Pancreas (tissue), 10 donors: Measurements from ENCODE around the gene LMTK2. TPM values are rescaled to one million over a fixed set of nuclear protein-coding genes. Genes with fewer than 3 reads are reported as not detected.
A peak's percentile ranks its signal among the peaks of the same experiment; 100 is the strongest.

ENCODE experiments used
- ATAC-seq, 4 donors: fragments of 200-7000 bp; cut with Tn5 transposase; one replicate each; pipeline versions ENCODE4 v1.8.0 to v1.9.1; 2020; ENCODE audit warnings: mild to moderate bottlenecking in 4 of 4, moderate library complexity in 4 of 4
- DNase-seq, 6 donors: peaks; one replicate each; pipeline ENCODE4 v3.0.0-alpha.2; 2020
- FAIRE-seq: peaks from 2 replicates; lab custom pipeline; 2012; peaks lifted over from hg19 to GRCh38; lab: Jason Lieb, UNC
- H3K27ac ChIP-seq, 4 donors: fragments of 200-600 bp; sonication (generic); 1 replicate in 3 of 4; 2 replicates in 1 of 4; pipeline versions ENCODE4 v1.5.0 to v1.8.0; 2020
- H3K27me3 ChIP-seq, 4 donors: fragments of 200-600 bp; one replicate each; pipeline ENCODE4 v1.8.0; 2021
- H3K36me3 ChIP-seq, 3 donors: fragments of 200-600 bp; sonication (generic) in 1 of 3; one replicate each; pipeline versions ENCODE4 v1.5.0 to v1.8.0; 2020 to 2021
- H3K4me1 ChIP-seq, 3 donors: fragments of 200-600 bp; one replicate each; pipeline ENCODE4 v1.8.0; 2021
- H3K4me3 ChIP-seq, 4 donors: fragments of 200-600 bp; sonication (generic) in 2 of 4; one replicate each; pipeline versions ENCODE4 v1.5.0 to v1.8.0; 2020 to 2021
- H3K9me3 ChIP-seq, 4 donors: fragments of 200-600 bp; one replicate each; pipeline ENCODE4 v1.8.0; 2021
- CTCF ChIP-seq, 4 donors: fragments of 200-600 bp; sonication (generic) in 3 of 4; IDR thresholded peaks; one replicate each; pipeline versions ENCODE4 v1.5.0 to v1.8.0; 2021; ENCODE audit warnings: antibody characterized with exemption in 4 of 4
- WGBS, 2 donors: extraction: QIAGEN DNeasy Blood & Tissue Kit; methylation state at CpG; one replicate each; pipeline ENCODE4 v1.1.7; 2013; 5-methylcytosine and 5-hydroxymethylcytosine counted together
- intact Hi-C, 3 donors: fragments of 100-400 bp; cut with DNase I; formaldehyde crosslinking; loops; one replicate each; pipeline versions ENCODE4 v1.11.1 to v1.14.2; 2022
- polyA plus RNA-seq, 2 donors: library from polyadenylated mRNA; stranded (reverse); fragments of 200-250 nt; gene quantifications; one replicate each; pipeline ENCODE4 v1.2.3, GENCODE V29; 2013
- total RNA-seq, 6 donors: library from RNA; stranded (reverse); fragmentation: NEBNext Ultra II Directional in 4 of 6; extraction: Animal tissue kit (Norgen Biotek cat#: 25700) in 4 of 6; gene quantifications; one replicate each; pipeline versions ENCODE4 v1.2.1 to v1.2.4, GENCODE V29; 2021 to 2023
- donor health status: healthy with polysubstance abuse.
- donor health status: DM: no; HTN: no; CAD: no; lungs with moderate emphysema.
- donor health status: DM: no; HTN: no; CAD: no.
- donor health status: control.
- donor health status: control.
- donor health status: Bipolar disorder and iron deficiency.
- donor health status: DM: yes; HTN: yes; CAD: no.
- donor health status: DM: no; HTN: no; CAD: no.
- donor health status: DM: no; HTN: no; CAD: no.
- donor health status: DM: yes; HTN: yes; CAD: no.

Gene LMTK2
- total and polyA plus RNA-seq, 8 donors: 5.9 to 20.0 (median 16.5) TPM

- Histone ChIP-seq H3K9me3 (no peaks in the 10 kb centered on the region), H3K36me3 (no peaks in the 10 kb centered on the region), H3K4me1 (peaks cover 0 to 20% (median 14%) of the 10 kb centered on the region in 3 donors), H3K4me3 (peak overlapping the region; percentile 29 to 90 (median 72)), H3K27me3 (no peaks in the 10 kb centered on the region), H3K27ac (peak overlapping the region; percentile 86 to 90 (median 88))
- intact Hi-C loops: no loop called here
- TF ChIP-seq CTCF (IDR thresholded peaks at IDR 0.05): no peak
- WGBS, 2 donors: 8% methylated on average over 32 of the region's 32 CpGs
- no peak for FAIRE-seq
- DNase-seq: no peak
- no peak for ATAC-seq
These were observed 145.9 kb downstream of the LMTK2 start for GRCh38 chr7:98252425-98253054.

GRCh38 chr7:98254516-98254915 is 147.9 kb downstream of the LMTK2 start:
- no peak for TF ChIP-seq CTCF (IDR thresholded peaks at IDR 0.05)
- 82 to 88% methylated on average over 4 of the region's 4 CpGs for whole genome bisulfite sequencing, 2 donors
- no peaks in the 10 kb centered on the region for H3K36me3 ChIP-seq
- no peaks in the 10 kb centered on the region for H3K27me3 ChIP-seq
- H3K9me3 ChIP-seq: no peaks in the 10 kb centered on the region
- DNase-seq (no peak), ATAC-seq (no peak), FAIRE-seq (no peak)
- no peak overlapping the region for H3K27ac ChIP-seq
- peaks cover 0 to 20% (median 14%) of the 10 kb centered on the region in 3 donors for H3K4me1 ChIP-seq
- no peak overlapping the region for H3K4me3 ChIP-seq
- intact Hi-C loops: no loop called here

GRCh38 chr7:98254951-98255610 is 148.4 kb downstream of the LMTK2 start:
- Histone ChIP-seq H3K27me3 (no peaks in the 10 kb centered on the region), H3K27ac (no peak overlapping the region), H3K4me1 (peaks cover 0 to 17% (median 14%) of the 10 kb centered on the region in 3 donors), H3K36me3 (no peaks in the 10 kb centered on the region), H3K9me3 (no peaks in the 10 kb centered on the region), H3K4me3 (no peak overlapping the region)
- WGBS, 2 donors: 80 to 87% methylated on average over 11 of the region's 11 CpGs
- FAIRE-seq (no peak), ATAC-seq (no peak), DNase-seq (no peak)
- TF ChIP-seq CTCF (IDR thresholded peaks at IDR 0.05): no peak
- intact Hi-C loops: no loop called here

GRCh38 chr7:98256431-98256830 is 149.8 kb downstream of the LMTK2 start:
- H3K36me3 ChIP-seq: no peaks in the 10 kb centered on the region
- no peak overlapping the region for H3K4me3 ChIP-seq
- no peak overlapping the region for H3K27ac ChIP-seq
- 93% methylated on average over 7 of the region's 7 CpGs for WGBS, 2 donors
- ATAC-seq (no peak), FAIRE-seq (no peak), DNase-seq (no peak)
- no peaks in the 10 kb centered on the region for H3K27me3 ChIP-seq
- intact Hi-C loops: no loop called here
- peaks cover 0 to 9% (median 9%) of the 10 kb centered on the region in 3 donors for H3K4me1 ChIP-seq
- TF ChIP-seq CTCF (IDR thresholded peaks at IDR 0.05): no peak
- no peaks in the 10 kb centered on the region for H3K9me3 ChIP-seq

- Histone ChIP-seq H3K36me3 (no peaks in the 10 kb centered on the region), H3K4me1 (peaks cover 0 to 9% (median 8%) of the 10 kb centered on the region in 3 donors), H3K9me3 (no peaks in the 10 kb centered on the region), H3K4me3 (no peak overlapping the region), H3K27ac (no peak overlapping the region), H3K27me3 (no peaks in the 10 kb centered on the region)
- intact Hi-C loops: no loop called here
- DNase-seq: no peak
- no peak for FAIRE-seq
- 87 to 96% methylated on average over 6 of the region's 6 CpGs for WGBS, 2 donors
- ATAC-seq: no peak
- TF ChIP-seq CTCF (IDR thresholded peaks at IDR 0.05): no peak
These were observed 151.0 kb downstream of the LMTK2 start for GRCh38 chr7:98257701-98258100.
